IMR-90 (cell line): ENCODE data around the gene CDH26. TPM values are rescaled to one million over a fixed set of nuclear protein-coding genes. Genes with fewer than 3 reads are reported as not detected.

Experiments
- ATAC-seq: fragments of 200-7000 bp; cut with Tn5 transposase; 2 replicates; pipeline ENCODE4 v1.9.1; 2020; ENCODE audit warnings: low read depth, mild to moderate bottlenecking, moderate library complexity
- BruUV-seq: library from RNA; stranded (reverse); fragments of 400-500 nt; replicated peaks from 2 replicates; lab custom pipeline; 2021; lab: Mats Ljungman, UMichigan
- CTCF ChIA-PET: fragments of 300-600 bp; formaldehyde crosslinking; extraction: SDS; loops from one replicate; lab custom pipeline; 2021; ENCODE audit warnings: antibody characterized with exemption; lab: Yijun Ruan, JAX
- POLR2A ChIA-PET: fragments of 300-600 bp; sonication (Branson Sonifier 250); formaldehyde crosslinking; loops from one replicate; lab custom pipeline; 2022; ENCODE audit warnings: antibody characterized with exemption; ENCODE audit not compliant: unreplicated experiment; lab: Charles Lee
- DNase-seq: peaks from one replicate; pipeline ENCODE4 v3.0.0; 2013
- H2AFZ ChIP-seq: replicated peaks from 2 replicates; pipeline ENCODE3; 2013; ENCODE audit warnings: low read length, mild to moderate bottlenecking; ENCODE audit not compliant: poor library complexity
- H2AK5ac ChIP-seq: 2 replicates; pipeline ENCODE4 v1.6.1; 2013; ENCODE audit warnings: low read depth, low read length, inconsistent platforms
- H2AK9ac ChIP-seq: replicated peaks from 2 replicates; pipeline ENCODE3; 2013; ENCODE audit warnings: mild to moderate bottlenecking, low read depth, low read length, moderate library complexity; ENCODE audit not compliant: poor library complexity
- H2BK120ac ChIP-seq: 2 replicates; pipeline ENCODE4 v1.6.1; 2013; ENCODE audit warnings: low read depth, low read length, inconsistent platforms
- H2BK15ac ChIP-seq: 3 replicates; pipeline ENCODE4 v1.6.1; 2013; ENCODE audit warnings: low read depth, low read length, inconsistent platforms
- H2BK20ac ChIP-seq: 2 replicates; pipeline ENCODE4 v1.6.1; 2013; ENCODE audit warnings: low read depth, mild to moderate bottlenecking, inconsistent platforms, low read length, moderate library complexity
- H2BK5ac ChIP-seq: 2 replicates; pipeline ENCODE4 v1.6.1; 2013; ENCODE audit warnings: mild to moderate bottlenecking, low read depth, low read length, inconsistent platforms; ENCODE audit not compliant: poor library complexity, severe bottlenecking
- H3K14ac ChIP-seq: replicated peaks from 2 replicates; pipeline ENCODE4 v1.6.1; 2013; ENCODE audit warnings: low read depth, low read length, inconsistent platforms
- H3K18ac ChIP-seq: 2 replicates; pipeline ENCODE4 v1.6.1; 2013; ENCODE audit warnings: low read depth, low read length, control low read depth
- H3K23ac ChIP-seq: 2 replicates; pipeline ENCODE4 v1.6.1; 2013; ENCODE audit warnings: low read depth, low read length, inconsistent platforms
- H3K27ac ChIP-seq: 2 replicates; pipeline ENCODE4 v1.5.1; 2013; ENCODE audit warnings: mild to moderate bottlenecking, control low read depth, low read length; ENCODE audit not compliant: insufficient read depth
- H3K27me3 ChIP-seq: 2 replicates; pipeline ENCODE4 v1.6.1; 2013; ENCODE audit warnings: low read length; ENCODE audit not compliant: control insufficient read depth, insufficient read depth
- H3K36me3 ChIP-seq: 2 replicates; pipeline ENCODE4 v1.6.1; 2013; ENCODE audit warnings: low read length, mixed read lengths; ENCODE audit not compliant: control insufficient read depth, insufficient read depth
- H3K4ac ChIP-seq: 2 replicates; pipeline ENCODE4 v1.6.1; 2013; ENCODE audit warnings: low read depth, low read length, inconsistent platforms
- H3K4me1 ChIP-seq: 2 replicates; pipeline ENCODE4 v1.6.1; 2013; ENCODE audit warnings: low read length, mixed read lengths; ENCODE audit not compliant: control insufficient read depth, insufficient read depth
- H3K4me2 ChIP-seq: 2 replicates; pipeline ENCODE4 v1.6.1; 2013; ENCODE audit warnings: low read depth, mild to moderate bottlenecking, control low read depth, low read length, moderate library complexity
- H3K4me3 ChIP-seq: 2 replicates; pipeline ENCODE4 v1.5.1; 2013; ENCODE audit warnings: low read depth, mild to moderate bottlenecking, control low read depth, low read length, moderate library complexity; ENCODE audit not compliant: insufficient read depth
- H3K56ac ChIP-seq: 2 replicates; pipeline ENCODE4 v1.6.1; 2013; ENCODE audit warnings: low read length, inconsistent platforms; ENCODE audit not compliant: insufficient read depth; ENCODE audit errors: extremely low read depth
- H3K79me1 ChIP-seq, 2 experiments: 2 replicates each; pipeline ENCODE4 v1.6.1; 2013; ENCODE audit warnings: low read length in 2 of 2, inconsistent platforms in 1 of 2, low read depth in 1 of 2
- H3K9ac ChIP-seq: 2 replicates; pipeline ENCODE4 v1.6.1; 2013; ENCODE audit warnings: low read depth, low read length, control low read depth
- H3K9me1 ChIP-seq: 2 replicates; pipeline ENCODE4 v1.6.1; 2013; ENCODE audit warnings: low read length, inconsistent platforms; ENCODE audit not compliant: insufficient read depth
- H3K9me3 ChIP-seq: 2 replicates; pipeline ENCODE4 v1.6.1; 2013; ENCODE audit warnings: low read length; ENCODE audit not compliant: control insufficient read depth, insufficient read depth
- H4K20me1 ChIP-seq: 2 replicates; pipeline ENCODE4 v1.6.1; 2013; ENCODE audit warnings: low read length, inconsistent platforms; ENCODE audit not compliant: insufficient read depth
- H4K5ac ChIP-seq: 2 replicates; pipeline ENCODE4 v1.6.1; 2013; ENCODE audit warnings: mild to moderate bottlenecking, low read depth, low read length, control low read depth
- H4K8ac ChIP-seq, 2 experiments: 2 replicates each; pipeline ENCODE4 v1.6.1; 2013; ENCODE audit warnings: low read depth in 2 of 2, low read length in 2 of 2, control low read depth in 1 of 2, inconsistent platforms in 1 of 2
- H4K91ac ChIP-seq: 2 replicates; pipeline ENCODE4 v1.6.1; 2013; ENCODE audit warnings: low read depth, low read length, inconsistent platforms; ENCODE audit not compliant: insufficient read depth
- CHD1 ChIP-seq: IDR thresholded peaks from 2 replicates; pipeline ENCODE4 v1.6.1; 2012; ENCODE audit warnings: low read depth, low read length, improper control_type of control experiment
- MAFK ChIP-seq: IDR thresholded peaks from 2 replicates; pipeline ENCODE4 v1.6.1; 2012; ENCODE audit warnings: low read depth, low read length, improper control_type of control experiment
- NFE2L2 ChIP-seq: fragments of 150-350 bp; IDR thresholded peaks from 2 replicates; pipeline ENCODE4 v1.6.1; 2016; ENCODE audit warnings: low read depth, mild to moderate bottlenecking, low read length
- WGBS, 2 experiments: methylation state at CpG; one replicate each; pipeline versions ENCODE4 v1.1.5 to v1.1.7; 2013; ENCODE audit warnings: missing lambda C conversion rate in 2 of 2; ENCODE audit not compliant: insufficient read length in 1 of 2; ENCODE audit errors: extremely low coverage in 2 of 2; 5-methylcytosine and 5-hydroxymethylcytosine counted together
- dilution Hi-C: fragments of 300-500 bp; cut with HindIII; formaldehyde crosslinking; loops from one replicate; pipeline ENCODE4 v1.14.3; 2018; ENCODE audit warnings: low sequenced_read_pairs; ENCODE audit not compliant: unreplicated experiment
- in situ Hi-C: fragments of 300-500 bp; cut with MboI; formaldehyde crosslinking; loops from 3 replicates; pipeline ENCODE4 v1.14.3; 2019; ENCODE audit warnings: low sequenced_read_pairs, inconsistent platforms, mixed read lengths
- intact Hi-C: fragments of 100-400 bp; cut with micrococcal nuclease; formaldehyde crosslinking; loops from 2 replicates; pipeline ENCODE4 v1.10.0; 2022
- polyA plus RNA-seq, 3 experiments: library from polyadenylated mRNA; depleted of rRNA; stranded (reverse); fragments of >200 nt; gene quantifications; 2 replicates each; pipeline ENCODE4 v1.2.3, GENCODE V29; 2012; ENCODE audit warnings: low replicate concordance in 1 of 3
- total RNA-seq: library from RNA; depleted of rRNA; stranded (reverse); fragments of >200 nt; gene quantifications from 2 replicates; pipeline ENCODE4 v1.2.3, GENCODE V29; 2012

CDH26 gene
- total and polyA plus RNA-seq, 2 of the 4 experiments (the other 2 are of a cell fraction), result not detected

GRCh38 chr20:59949911-59950310 is 8.3 kb upstream of the CDH26 start:
- H3K27me3 ChIP-seq, result no peaks in the 10 kb centered on the region
- H4K8ac ChIP-seq, result no peak overlapping the region
- H3K9ac ChIP-seq, result no peak overlapping the region
- H3K23ac ChIP-seq, result no peak overlapping the region
- no peak overlapping the region for H3K56ac ChIP-seq
- H2BK120ac ChIP-seq, result no peak overlapping the region
- H3K27ac ChIP-seq, result no peak overlapping the region
- no peak overlapping the region for H2AK9ac ChIP-seq
- no peaks in the 10 kb centered on the region for H3K9me1 ChIP-seq
- no peaks in the 10 kb centered on the region for H3K36me3 ChIP-seq
- H3K4me3 ChIP-seq, result no peak overlapping the region
- no peak overlapping the region for H2BK5ac ChIP-seq
- no peak overlapping the region for H3K4me2 ChIP-seq
- intact Hi-C loops (loop anchor here (2.0 to 10.0 kb wide), 5 partner anchors 107 to 1235 kb away; no protein-coding TSS in a partner anchor), in situ Hi-C loops (no loop called here), dilution Hi-C loops (no loop called here)
- H4K20me1 ChIP-seq, result no peaks in the 10 kb centered on the region
- TF ChIP-seq MAFK, result no peak
- no peak for TF ChIP-seq NFE2L2
- TF ChIP-seq CHD1, result no peak
- no peak overlapping the region for H4K91ac ChIP-seq
- no peaks in the 10 kb centered on the region for H3K9me3 ChIP-seq
- H3K18ac ChIP-seq, result no peak overlapping the region
- DNase-seq (no peak), ATAC-seq (no peak)
- H2BK20ac ChIP-seq, result no peak overlapping the region
- no peak overlapping the region for H2AFZ ChIP-seq
- no peak overlapping the region for H2AK5ac ChIP-seq
- H3K4ac ChIP-seq, result no peak overlapping the region
- WGBS, 2 experiments, result no CpG with 5 or more reads among the region's 6 CpGs
- BruUV-seq, result no TSS peak
- H4K5ac ChIP-seq, result no peak overlapping the region
- H2BK15ac ChIP-seq, result no peak overlapping the region
- ChIA-PET POLR2A (no interaction called here), CTCF (interaction anchor here (1.1 to 1.3 kb wide), 2 partner anchors 9 to 11 kb away, joined by 4 to 7 read pairs; partner anchors contain the start of genes FAM217B and PPP1R3D)
- H3K79me1 ChIP-seq, result no peaks in the 10 kb centered on the region
- no peak overlapping the region for H3K14ac ChIP-seq
- H3K4me1 ChIP-seq, result peaks cover 2% of the 10 kb centered on the region; the same call in 1 of the 2 replicates
